Cardiac fibroblast (primary cell): ENCODE results near the gene SESN1.
A peak's percentile ranks its signal among the peaks of the same experiment; 100 is the strongest.

Experiments
- DNase-seq, 2 donors: peaks; one replicate each; pipeline versions ENCODE4 v3.0.0 to v3.0.0-alpha.2; 2010; ENCODE audit warnings: low read depth in 2 of 2
- H3K4me3 ChIP-seq, 2 donors: replicated peaks in 1 of 2; 1 replicate in 1 of 2; 2 replicates in 1 of 2; pipeline ENCODE4 v1.5.1; 2011; ENCODE audit warnings: low read depth in 2 of 2, low read length in 2 of 2, mild to moderate bottlenecking in 2 of 2, moderate library complexity in 1 of 2
- CTCF ChIP-seq: IDR thresholded peaks from one replicate; pipeline ENCODE4 v1.5.1; 2011; ENCODE audit warnings: low read depth, mild to moderate bottlenecking, low read length, inconsistent platforms

SESN1 gene

GRCh38 chr6:109031416-109031815 lies 63.2 kb downstream of the SESN1 start:
- TF ChIP-seq CTCF: no peak
- no peak for DNase-seq
- H3K4me3 ChIP-seq: no peak overlapping the region

GRCh38 chr6:109029313-109029712 lies 65.3 kb downstream of the SESN1 start:
- no peak for DNase-seq
- no peak overlapping the region for H3K4me3 ChIP-seq
- no peak for TF ChIP-seq CTCF

GRCh38 chr6:109028439-109028838 lies 66.2 kb downstream of the SESN1 start:
- H3K4me3 ChIP-seq: no peak overlapping the region
- no peak for DNase-seq
- no peak for TF ChIP-seq CTCF

- no peak for TF ChIP-seq CTCF
- no peak for DNase-seq
- no peak overlapping the region for H3K4me3 ChIP-seq
These were observed 66.7 kb downstream of the SESN1 start for GRCh38 chr6:109027964-109028363.

GRCh38 chr6:109025639-109026038 lies 69.0 kb downstream of the SESN1 start:
- no peak overlapping the region for H3K4me3 ChIP-seq
- no peak for TF ChIP-seq CTCF
- DNase-seq: no peak

- peak; percentile 44 for TF ChIP-seq CTCF
- DNase-seq: peak; percentile 26 to 78
These were observed 69.9 kb downstream of the SESN1 start for GRCh38 chr6:109024784-109025183.

GRCh38 chr6:109024368-109024767 lies 70.3 kb downstream of the SESN1 start:
- no peak overlapping the region for H3K4me3 ChIP-seq

More at GRCh38 chr6:109024784-109025183, 69.9 kb downstream of the SESN1 start:
- H3K4me3 ChIP-seq: no peak overlapping the region

More at GRCh38 chr6:109024368-109024767, 70.3 kb downstream of the SESN1 start:
- no peak for TF ChIP-seq CTCF
- DNase-seq: peak in 1 of 2 donors; percentile 50
